ENCODE data around the gene TFF3. TPM values are rescaled to one million over a fixed set of nuclear protein-coding genes. Genes with fewer than 3 reads are reported as not detected.
A peak's percentile ranks its signal among the peaks of the same experiment; 100 is the strongest.

Gene TFF3
- total and polyA plus RNA-seq, 2 experiments from 2014 or later, result 0.38 TPM; not detected in 1

GRCh38 chr21:42313501-42313969, 1.7 kb downstream of the TFF3 start:
- H3K9me3 ChIP-seq (ENCODE audit: low read depth), result no peaks in the 10 kb centered on the region
- no peak overlapping the region for H3K27ac ChIP-seq
- H3K4me1 ChIP-seq (ENCODE audit: low read depth), result no peaks in the 10 kb centered on the region
- DNase-seq (ENCODE audit: low read depth in 1 of 2, low spot score in 1 of 2), result peak in 1 of 2 donors; percentile 20
- no peaks in the 10 kb centered on the region for H3K27me3 ChIP-seq
- no peak for TF ChIP-seq CTCF (IDR thresholded peaks at IDR 0.05; ENCODE audit: low read depth, low read length)
- H3K36me3 ChIP-seq, result no peaks in the 10 kb centered on the region
- no peak overlapping the region for H3K4me3 ChIP-seq

GRCh38 chr21:42312626-42313104, 2.5 kb downstream of the TFF3 start:
- H3K9me3 ChIP-seq (ENCODE audit: low read depth), result no peaks in the 10 kb centered on the region
- H3K4me1 ChIP-seq (ENCODE audit: low read depth), result no peaks in the 10 kb centered on the region
- no peak for TF ChIP-seq CTCF (IDR thresholded peaks at IDR 0.05; ENCODE audit: low read depth, low read length)
- no peaks in the 10 kb centered on the region for H3K27me3 ChIP-seq
- no peak for DNase-seq (ENCODE audit: low read depth in 1 of 2, low spot score in 1 of 2)
- no peak overlapping the region for H3K27ac ChIP-seq
- H3K4me3 ChIP-seq, result no peak overlapping the region
- H3K36me3 ChIP-seq, result no peaks in the 10 kb centered on the region

- no peak overlapping the region for H3K4me3 ChIP-seq
- no peaks in the 10 kb centered on the region for H3K9me3 ChIP-seq (ENCODE audit: low read depth)
- no peak overlapping the region for H3K27ac ChIP-seq
- H3K36me3 ChIP-seq, result no peaks in the 10 kb centered on the region
- no peak for DNase-seq (ENCODE audit: low read depth in 1 of 2, low spot score in 1 of 2)
- H3K27me3 ChIP-seq, result no peaks in the 10 kb centered on the region
- TF ChIP-seq CTCF (IDR thresholded peaks at IDR 0.05; ENCODE audit: low read depth, low read length), result no peak
- H3K4me1 ChIP-seq (ENCODE audit: low read depth), result no peaks in the 10 kb centered on the region
Observed at GRCh38 chr21:42311816-42312625, 3.2 kb downstream of the TFF3 start.

- H3K27ac ChIP-seq, result no peak overlapping the region
- no peaks in the 10 kb centered on the region for H3K4me1 ChIP-seq (ENCODE audit: low read depth)
- DNase-seq (ENCODE audit: low read depth in 1 of 2, low spot score in 1 of 2), result no peak
- H3K9me3 ChIP-seq (ENCODE audit: low read depth), result no peaks in the 10 kb centered on the region
- H3K27me3 ChIP-seq, result no peaks in the 10 kb centered on the region
- no peak overlapping the region for H3K4me3 ChIP-seq
- H3K36me3 ChIP-seq, result no peaks in the 10 kb centered on the region
- TF ChIP-seq CTCF (IDR thresholded peaks at IDR 0.05; ENCODE audit: low read depth, low read length), result no peak
Observed at GRCh38 chr21:42311160-42311559, 4.0 kb downstream of the TFF3 start.

GRCh38 chr21:42310411-42311001, 4.7 kb downstream of the TFF3 start:
- TF ChIP-seq CTCF (IDR thresholded peaks at IDR 0.05; ENCODE audit: low read depth, low read length), result no peak
- no peak for DNase-seq (ENCODE audit: low read depth in 1 of 2, low spot score in 1 of 2)
- Histone ChIP-seq H3K4me1 (ENCODE audit: low read depth) (no peaks in the 10 kb centered on the region), H3K9me3 (ENCODE audit: low read depth) (no peaks in the 10 kb centered on the region), H3K27ac (no peak overlapping the region), H3K27me3 (no peaks in the 10 kb centered on the region), H3K36me3 (no peaks in the 10 kb centered on the region), H3K4me3 (no peak overlapping the region)

All from cardiac muscle cell (in vitro differentiated cells and primary cell).